ENCODE results near the gene ELFN2.

ELFN2 gene

GRCh38 chr22:37412495-37413250, 14.6 kb downstream of the ELFN2 start:
- H3K79me2 ChIP-seq (ENCODE audit: control insufficient read depth, insufficient read depth, low read length, poor library complexity): no peaks in the 10 kb centered on the region
- no peaks in the 10 kb centered on the region for H3K36me3 ChIP-seq (ENCODE audit: control insufficient read depth in 1 of 2, insufficient read depth in 2 of 2, low read length in 2 of 2)
- no peak overlapping the region for H3K4ac ChIP-seq (ENCODE audit: low read depth, low read length)
- H3K14ac ChIP-seq (ENCODE audit: low read length): no peak overlapping the region
- no peak overlapping the region for H2BK5ac ChIP-seq (ENCODE audit: low read depth, low read length, poor library complexity)
- no CpG with 5 or more reads among the region's 16 CpGs for WGBS (ENCODE audit: extremely low coverage, insufficient coverage, insufficient read length)
- DNase-seq: no peak
- no peak overlapping the region for H3K9ac ChIP-seq (ENCODE audit: low read length)
- no peak overlapping the region for H3K4me2 ChIP-seq (ENCODE audit: low read length)
- H4K12ac ChIP-seq (ENCODE audit: low read depth, low read length): no peak overlapping the region
- H2BK120ac ChIP-seq (ENCODE audit: insufficient read depth, low read length, poor library complexity): no peak overlapping the region
- no peak overlapping the region for H3K27ac ChIP-seq (ENCODE audit: low read depth, low read length)
- H2BK12ac ChIP-seq (ENCODE audit: low read length): no peak overlapping the region
- no peak overlapping the region for H3K4me3 ChIP-seq (ENCODE audit: low read depth, low read length)
- no peaks in the 10 kb centered on the region for H3K79me1 ChIP-seq (ENCODE audit: low read length)
- no peak overlapping the region for H4K8ac ChIP-seq (ENCODE audit: low read depth, low read length)
- no peaks in the 10 kb centered on the region for H3K9me3 ChIP-seq (ENCODE audit: insufficient read depth, low read depth, low read length)
- H3K27me3 ChIP-seq (ENCODE audit: insufficient read depth, low read length): no peaks in the 10 kb centered on the region
- H2AFZ ChIP-seq (ENCODE audit: insufficient read depth, low read length, poor library complexity): no peak overlapping the region
- H2AK5ac ChIP-seq (ENCODE audit: low read length): no peak overlapping the region
- no peak overlapping the region for H4K91ac ChIP-seq (ENCODE audit: low read depth, low read length)
- H3K4me1 ChIP-seq (ENCODE audit: control insufficient read depth in 1 of 2, insufficient read depth in 2 of 2, low read length in 2 of 2): no peaks in the 10 kb centered on the region
- H3K23ac ChIP-seq (ENCODE audit: low read length): no peak overlapping the region
- H3K18ac ChIP-seq (ENCODE audit: low read length): no peak overlapping the region

GRCh38 chr22:37411655-37412054, 15.6 kb downstream of the ELFN2 start:
- no peak overlapping the region for H2BK120ac ChIP-seq (ENCODE audit: insufficient read depth, low read length, poor library complexity)
- no peak overlapping the region for H2AFZ ChIP-seq (ENCODE audit: insufficient read depth, low read length, poor library complexity)
- H4K12ac ChIP-seq (ENCODE audit: low read depth, low read length): no peak overlapping the region
- H3K36me3 ChIP-seq (ENCODE audit: control insufficient read depth in 1 of 2, insufficient read depth in 2 of 2, low read length in 2 of 2): no peaks in the 10 kb centered on the region
- WGBS (ENCODE audit: extremely low coverage, insufficient coverage, insufficient read length): no CpG with 5 or more reads among the region's 4 CpGs
- no peak overlapping the region for H2BK12ac ChIP-seq (ENCODE audit: low read length)
- H3K9me3 ChIP-seq (ENCODE audit: insufficient read depth, low read depth, low read length): no peaks in the 10 kb centered on the region
- no peak overlapping the region for H3K18ac ChIP-seq (ENCODE audit: low read length)
- no peak overlapping the region for H3K14ac ChIP-seq (ENCODE audit: low read length)
- no peaks in the 10 kb centered on the region for H3K27me3 ChIP-seq (ENCODE audit: insufficient read depth, low read length)
- no peak overlapping the region for H3K9ac ChIP-seq (ENCODE audit: low read length)
- no peak overlapping the region for H2BK5ac ChIP-seq (ENCODE audit: low read depth, low read length, poor library complexity)
- H2AK5ac ChIP-seq (ENCODE audit: low read length): no peak overlapping the region
- no peak overlapping the region for H3K4me3 ChIP-seq (ENCODE audit: low read depth, low read length)
- no peak overlapping the region for H4K91ac ChIP-seq (ENCODE audit: low read depth, low read length)
- no peak overlapping the region for H3K27ac ChIP-seq (ENCODE audit: low read depth, low read length)
- no peak overlapping the region for H4K8ac ChIP-seq (ENCODE audit: low read depth, low read length)
- H3K79me2 ChIP-seq (ENCODE audit: control insufficient read depth, insufficient read depth, low read length, poor library complexity): no peaks in the 10 kb centered on the region
- no peaks in the 10 kb centered on the region for H3K4me1 ChIP-seq (ENCODE audit: control insufficient read depth in 1 of 2, insufficient read depth in 2 of 2, low read length in 2 of 2)
- no peak overlapping the region for H3K23ac ChIP-seq (ENCODE audit: low read length)
- no peak overlapping the region for H3K4ac ChIP-seq (ENCODE audit: low read depth, low read length)
- H3K4me2 ChIP-seq (ENCODE audit: low read length): no peak overlapping the region
- H3K79me1 ChIP-seq (ENCODE audit: low read length): no peaks in the 10 kb centered on the region
- DNase-seq: no peak

- no peak overlapping the region for H3K27ac ChIP-seq (ENCODE audit: low read depth, low read length)
- H3K4me3 ChIP-seq (ENCODE audit: low read depth, low read length): no peak overlapping the region
- no peak overlapping the region for H3K9ac ChIP-seq (ENCODE audit: low read length)
- no peak for DNase-seq
- H4K8ac ChIP-seq (ENCODE audit: low read depth, low read length): no peak overlapping the region
- H2BK12ac ChIP-seq (ENCODE audit: low read length): no peak overlapping the region
- no peak overlapping the region for H2BK120ac ChIP-seq (ENCODE audit: insufficient read depth, low read length, poor library complexity)
- no peaks in the 10 kb centered on the region for H3K79me1 ChIP-seq (ENCODE audit: low read length)
- H3K79me2 ChIP-seq (ENCODE audit: control insufficient read depth, insufficient read depth, low read length, poor library complexity): no peaks in the 10 kb centered on the region
- no peak overlapping the region for H2AK5ac ChIP-seq (ENCODE audit: low read length)
- no peaks in the 10 kb centered on the region for H3K9me3 ChIP-seq (ENCODE audit: insufficient read depth, low read depth, low read length)
- no peak overlapping the region for H4K12ac ChIP-seq (ENCODE audit: low read depth, low read length)
- no peak overlapping the region for H3K4ac ChIP-seq (ENCODE audit: low read depth, low read length)
- H2BK5ac ChIP-seq (ENCODE audit: low read depth, low read length, poor library complexity): no peak overlapping the region
- H3K18ac ChIP-seq (ENCODE audit: low read length): no peak overlapping the region
- no peak overlapping the region for H4K91ac ChIP-seq (ENCODE audit: low read depth, low read length)
- no peak overlapping the region for H3K4me2 ChIP-seq (ENCODE audit: low read length)
- WGBS (ENCODE audit: extremely low coverage, insufficient coverage, insufficient read length): no CpG with 5 or more reads among the region's 32 CpGs
- no peak overlapping the region for H3K14ac ChIP-seq (ENCODE audit: low read length)
- no peaks in the 10 kb centered on the region for H3K27me3 ChIP-seq (ENCODE audit: insufficient read depth, low read length)
- H3K23ac ChIP-seq (ENCODE audit: low read length): no peak overlapping the region
- no peak overlapping the region for H2AFZ ChIP-seq (ENCODE audit: insufficient read depth, low read length, poor library complexity)
- H3K36me3 ChIP-seq (ENCODE audit: control insufficient read depth in 1 of 2, insufficient read depth in 2 of 2, low read length in 2 of 2): no peaks in the 10 kb centered on the region
- H3K4me1 ChIP-seq (ENCODE audit: control insufficient read depth in 1 of 2, insufficient read depth in 2 of 2, low read length in 2 of 2): no peaks in the 10 kb centered on the region
Measured at GRCh38 chr22:37410174-37411055, 16.9 kb downstream of the ELFN2 start.

- Histone ChIP-seq H2AK5ac (ENCODE audit: low read length) (no peak overlapping the region), H3K36me3 (ENCODE audit: control insufficient read depth in 1 of 2, insufficient read depth in 2 of 2, low read length in 2 of 2) (no peaks in the 10 kb centered on the region), H2BK12ac (ENCODE audit: low read length) (no peak overlapping the region), H3K27ac (ENCODE audit: low read depth, low read length) (no peak overlapping the region), H3K4me2 (ENCODE audit: low read length) (no peak overlapping the region), H3K4me1 (ENCODE audit: control insufficient read depth in 1 of 2, insufficient read depth in 2 of 2, low read length in 2 of 2) (no peaks in the 10 kb centered on the region), H3K79me1 (ENCODE audit: low read length) (no peaks in the 10 kb centered on the region), H3K18ac (ENCODE audit: low read length) (no peak overlapping the region), H4K91ac (ENCODE audit: low read depth, low read length) (no peak overlapping the region), H2AFZ (ENCODE audit: insufficient read depth, low read length, poor library complexity) (no peak overlapping the region), H4K8ac (ENCODE audit: low read depth, low read length) (no peak overlapping the region), H3K27me3 (ENCODE audit: insufficient read depth, low read length) (no peaks in the 10 kb centered on the region), H2BK120ac (ENCODE audit: insufficient read depth, low read length, poor library complexity) (no peak overlapping the region), H3K4me3 (ENCODE audit: low read depth, low read length) (no peak overlapping the region), H3K9me3 (ENCODE audit: insufficient read depth, low read depth, low read length) (no peaks in the 10 kb centered on the region), H3K79me2 (ENCODE audit: control insufficient read depth, insufficient read depth, low read length, poor library complexity) (no peaks in the 10 kb centered on the region), H3K23ac (ENCODE audit: low read length) (no peak overlapping the region), H3K14ac (ENCODE audit: low read length) (no peak overlapping the region), H2BK5ac (ENCODE audit: low read depth, low read length, poor library complexity) (no peak overlapping the region), H3K4ac (ENCODE audit: low read depth, low read length) (no peak overlapping the region), H4K12ac (ENCODE audit: low read depth, low read length) (no peak overlapping the region), H3K9ac (ENCODE audit: low read length) (no peak overlapping the region)
- no CpG with 5 or more reads among the region's 13 CpGs for WGBS (ENCODE audit: extremely low coverage, insufficient coverage, insufficient read length)
- DNase-seq: no peak
Measured at GRCh38 chr22:37409459-37410050, 17.7 kb downstream of the ELFN2 start.

Data from trophoblast cell (in vitro differentiated cells and primary cell).